ENCODE measurements around the gene LST1. TPM values are rescaled to one million over a fixed set of nuclear protein-coding genes. Genes with fewer than 3 reads are reported as not detected.

Gene LST1
- total RNA-seq, 1 donor from 2014 or later, result not detected

DNA sequence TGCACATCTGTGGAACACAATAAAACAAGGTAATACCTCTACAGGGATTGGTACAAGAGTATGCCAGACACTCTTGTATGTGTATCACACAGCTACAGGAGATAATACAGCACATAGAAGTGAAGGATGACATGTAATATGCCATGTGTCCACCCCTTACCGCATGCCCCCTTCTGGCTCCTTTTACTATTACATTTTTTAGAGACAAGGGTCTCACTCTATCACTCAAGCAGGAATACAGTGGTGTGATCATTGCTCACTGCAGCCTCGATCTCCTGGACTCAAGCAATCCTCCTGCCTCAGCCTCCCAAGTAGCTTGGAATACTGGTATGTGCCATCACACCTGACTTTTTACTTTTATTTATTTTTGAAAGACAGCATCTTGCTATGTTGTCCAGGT, 10.9 kb downstream of the LST1 start:
- Mint-ChIP-seq H3K27ac (no peak overlapping the region), H3K36me3 (ENCODE audit: insufficient read depth) (no peaks in the 10 kb centered on the region), H3K4me1 (ENCODE audit: low read depth) (peaks cover 3% of the 10 kb centered on the region), H3K4me3 (ENCODE audit: low read depth) (no peak overlapping the region), H3K27me3 (no peaks in the 10 kb centered on the region), H3K9me3 (ENCODE audit: low read depth) (no peaks in the 10 kb centered on the region)
- DNase-seq (ENCODE audit: low spot score, unreplicated experiment), result no peak
- TF ChIP-seq, protein P1, sequence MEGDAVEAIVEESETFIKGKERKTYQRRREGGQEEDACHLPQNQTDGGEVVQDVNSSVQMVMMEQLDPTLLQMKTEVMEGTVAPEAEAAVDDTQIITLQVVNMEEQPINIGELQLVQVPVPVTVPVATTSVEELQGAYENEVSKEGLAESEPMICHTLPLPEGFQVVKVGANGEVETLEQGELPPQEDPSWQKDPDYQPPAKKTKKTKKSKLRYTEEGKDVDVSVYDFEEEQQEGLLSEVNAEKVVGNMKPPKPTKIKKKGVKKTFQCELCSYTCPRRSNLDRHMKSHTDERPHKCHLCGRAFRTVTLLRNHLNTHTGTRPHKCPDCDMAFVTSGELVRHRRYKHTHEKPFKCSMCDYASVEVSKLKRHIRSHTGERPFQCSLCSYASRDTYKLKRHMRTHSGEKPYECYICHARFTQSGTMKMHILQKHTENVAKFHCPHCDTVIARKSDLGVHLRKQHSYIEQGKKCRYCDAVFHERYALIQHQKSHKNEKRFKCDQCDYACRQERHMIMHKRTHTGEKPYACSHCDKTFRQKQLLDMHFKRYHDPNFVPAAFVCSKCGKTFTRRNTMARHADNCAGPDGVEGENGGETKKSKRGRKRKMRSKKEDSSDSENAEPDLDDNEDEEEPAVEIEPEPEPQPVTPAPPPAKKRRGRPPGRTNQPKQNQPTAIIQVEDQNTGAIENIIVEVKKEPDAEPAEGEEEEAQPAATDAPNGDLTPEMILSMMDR (IDR thresholded peaks at IDR 0.05; ENCODE audit: unreplicated experiment), result peak; percentile 49

DNA sequence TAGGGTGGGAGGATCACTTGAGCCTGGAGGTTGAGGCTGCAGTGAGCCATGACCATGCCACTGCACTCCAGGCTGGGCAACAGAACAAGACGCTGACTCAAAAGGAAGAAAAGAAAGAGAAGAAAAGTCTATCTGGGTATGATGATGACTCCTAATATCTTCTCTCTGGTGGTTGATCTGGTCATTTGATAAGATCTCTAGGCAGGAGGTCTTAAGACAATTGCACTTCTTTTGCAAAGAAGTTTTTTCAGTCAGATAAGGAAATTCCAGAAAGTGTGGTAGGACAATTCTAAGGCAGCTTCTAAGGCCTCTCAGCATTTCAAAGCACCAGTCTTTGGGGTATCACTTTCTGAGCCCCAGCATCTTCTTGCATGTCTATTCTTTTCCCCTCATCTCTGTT, 21.2 kb downstream of the LST1 start:
- Mint-ChIP-seq H3K27ac (no peak overlapping the region), H3K27me3 (no peaks in the 10 kb centered on the region), H3K36me3 (ENCODE audit: insufficient read depth) (no peaks in the 10 kb centered on the region), H3K4me3 (ENCODE audit: low read depth) (no peak overlapping the region), H3K9me3 (ENCODE audit: low read depth) (no peaks in the 10 kb centered on the region), H3K4me1 (ENCODE audit: low read depth) (no peaks in the 10 kb centered on the region)
- no peak for DNase-seq (ENCODE audit: low spot score, unreplicated experiment)
- TF ChIP-seq, protein P1 (IDR thresholded peaks at IDR 0.05; ENCODE audit: unreplicated experiment), result no peak

DNA sequence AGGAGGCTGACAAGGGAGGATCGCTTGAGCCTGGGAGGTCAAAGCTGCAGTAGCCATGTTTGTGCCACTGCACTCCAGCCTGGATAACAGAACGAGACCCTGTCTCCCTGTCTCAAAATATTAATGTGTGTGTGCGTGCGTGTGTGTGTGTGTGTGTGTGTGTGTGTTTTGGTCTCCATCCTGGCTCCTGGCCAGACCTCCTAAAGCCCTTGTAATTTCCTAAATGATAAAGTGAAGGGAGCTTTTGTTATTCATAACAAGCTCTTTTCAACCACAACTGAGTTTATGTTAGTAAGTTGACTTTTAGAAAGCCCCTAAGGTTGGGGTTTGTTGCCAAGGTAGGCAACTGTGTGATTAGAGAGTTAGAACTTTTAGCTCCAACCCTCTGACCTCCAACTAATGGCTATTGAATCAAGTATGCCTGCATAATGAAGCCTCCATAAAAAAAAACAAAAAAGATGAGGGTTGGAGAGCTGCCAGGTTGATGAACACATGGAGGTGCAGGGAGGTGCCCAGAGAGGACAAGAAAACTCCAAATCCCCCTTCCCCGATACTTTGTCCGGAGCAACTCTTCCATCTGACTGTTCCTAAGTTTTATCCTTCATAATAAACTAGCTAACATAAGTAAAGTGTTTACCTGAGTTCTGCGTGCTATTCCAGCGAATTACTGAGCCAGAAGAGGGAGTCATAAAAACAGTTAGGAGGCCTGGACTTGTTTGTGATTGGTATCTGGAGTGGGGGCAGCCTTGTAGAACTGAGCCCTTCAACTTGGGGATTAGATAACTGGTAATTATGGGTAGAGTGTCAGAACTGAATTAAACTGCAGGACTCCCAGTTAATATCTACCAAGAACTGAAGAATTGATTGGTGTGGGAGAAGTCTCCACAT, 23.7 kb downstream of the LST1 start:
- TF ChIP-seq, protein P1 (IDR thresholded peaks at IDR 0.05; ENCODE audit: unreplicated experiment), result no peak
- no peak overlapping the region for H3K4me3 Mint-ChIP-seq (ENCODE audit: low read depth)
- DNase-seq (ENCODE audit: low spot score, unreplicated experiment), result no peak
- H3K27ac Mint-ChIP-seq, result no peak overlapping the region
- no peaks in the 10 kb centered on the region for H3K27me3 Mint-ChIP-seq
- no peaks in the 10 kb centered on the region for H3K36me3 Mint-ChIP-seq (ENCODE audit: insufficient read depth)
- peaks cover 8% of the 10 kb centered on the region for H3K4me1 Mint-ChIP-seq (ENCODE audit: low read depth)
- H3K9me3 Mint-ChIP-seq (ENCODE audit: low read depth), result no peaks in the 10 kb centered on the region

DNA sequence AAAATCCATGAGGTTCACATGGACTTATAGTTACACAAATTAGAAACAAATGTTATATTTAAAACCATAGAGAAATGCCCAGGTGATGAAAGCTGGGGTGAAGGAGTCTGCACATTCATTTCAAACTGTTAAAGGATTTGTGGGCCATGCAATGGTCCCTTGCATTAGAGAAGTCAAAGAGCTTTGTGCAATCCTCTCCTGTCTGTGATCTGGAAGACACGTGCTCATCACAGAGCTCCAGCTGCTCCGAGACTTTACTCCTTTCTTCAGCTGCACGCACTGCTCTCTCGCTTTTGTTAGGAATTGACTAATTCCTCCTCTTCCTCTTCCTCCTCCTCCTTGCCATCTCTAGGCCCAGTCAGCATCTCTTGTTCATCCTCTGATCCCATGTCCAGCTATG, 24.9 kb downstream of the LST1 start:
- no peak for DNase-seq (ENCODE audit: low spot score, unreplicated experiment)
- Mint-ChIP-seq H3K9me3 (ENCODE audit: low read depth) (no peaks in the 10 kb centered on the region), H3K36me3 (ENCODE audit: insufficient read depth) (no peaks in the 10 kb centered on the region), H3K4me3 (ENCODE audit: low read depth) (no peak overlapping the region), H3K27me3 (no peaks in the 10 kb centered on the region), H3K27ac (no peak overlapping the region), H3K4me1 (ENCODE audit: low read depth) (peaks cover 11% of the 10 kb centered on the region)
- TF ChIP-seq, protein P1 (IDR thresholded peaks at IDR 0.05; ENCODE audit: unreplicated experiment), result no peak

DNA sequence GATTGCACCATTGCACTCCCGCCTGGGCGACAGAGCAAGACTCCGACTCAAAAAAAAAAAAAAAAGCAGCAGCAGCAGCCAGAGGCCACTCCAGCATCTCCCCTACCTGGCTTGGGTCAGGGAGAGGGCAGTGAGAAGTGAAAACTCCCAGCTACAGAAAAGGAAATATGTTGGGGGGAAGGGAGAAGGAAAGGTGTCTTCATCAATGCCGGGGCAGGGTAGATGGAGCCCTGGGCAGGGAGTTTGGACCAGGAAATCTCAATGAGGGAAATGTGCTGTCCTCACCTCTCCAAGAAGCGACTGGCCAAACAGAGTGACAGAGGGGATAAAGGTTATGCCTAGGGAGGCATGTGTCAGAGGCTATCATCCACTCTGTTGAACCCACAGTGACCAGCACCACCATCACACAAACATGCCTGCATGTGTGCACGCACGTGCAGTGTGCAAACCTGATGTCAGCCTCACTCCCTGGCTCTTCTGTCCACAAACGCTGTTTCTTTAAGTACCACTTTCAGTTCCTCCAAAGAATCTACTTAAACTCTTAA, 28.1 kb downstream of the LST1 start:
- H3K4me3 Mint-ChIP-seq (ENCODE audit: low read depth), result no peak overlapping the region
- TF ChIP-seq, protein P1 (IDR thresholded peaks at IDR 0.05; ENCODE audit: unreplicated experiment), result no peak
- H3K27ac Mint-ChIP-seq, result no peak overlapping the region
- H3K27me3 Mint-ChIP-seq, result no peaks in the 10 kb centered on the region
- DNase-seq (ENCODE audit: low spot score, unreplicated experiment), result no peak
- H3K36me3 Mint-ChIP-seq (ENCODE audit: insufficient read depth), result no peaks in the 10 kb centered on the region
- no peaks in the 10 kb centered on the region for H3K9me3 Mint-ChIP-seq (ENCODE audit: low read depth)
- peaks cover 11% of the 10 kb centered on the region for H3K4me1 Mint-ChIP-seq (ENCODE audit: low read depth)
